ENCODE results near the gene BRMS1L. TPM values are rescaled to one million over a fixed set of nuclear protein-coding genes. Genes with fewer than 3 reads are reported as not detected.
"Not testable (repeated sequence)": the region's sequence is repeated elsewhere in the genome, so short reads cannot be mapped to it uniquely, and the experiment has no call there.

The BRMS1L gene
- total RNA-seq, 2 donors from 2014 or later, result 5.5 to 10.2 TPM

GRCh38 chr14:35826952-35827416 lies 846 bp downstream of the BRMS1L start:
- peaks cover 0 to 10% of the 10 kb centered on the region in 2 donors for H3K4me1 ChIP-seq
- no peak for TF ChIP-seq CTCF (IDR thresholded peaks at IDR 0.05)
- no peaks in the 10 kb centered on the region for H3K27me3 ChIP-seq
- H3K4me3 ChIP-seq, result peak overlapping the region; percentile 59 to 74
- H3K36me3 ChIP-seq, result peaks cover 5% of the 10 kb centered on the region
- peak overlapping the region; percentile 93 to 98 for H3K27ac ChIP-seq
- no peaks in the 10 kb centered on the region for H3K9me3 ChIP-seq
- no peak for DNase-seq (ENCODE audit: low spot score)

GRCh38 chr14:35827678-35828472 lies 1.7 kb downstream of the BRMS1L start:
- DNase-seq (ENCODE audit: low spot score), result no peak
- Histone ChIP-seq H3K27ac (no peak overlapping the region), H3K27me3 (no peaks in the 10 kb centered on the region), H3K9me3 (no peaks in the 10 kb centered on the region), H3K36me3 (peaks cover 5% of the 10 kb centered on the region), H3K4me3 (no peak overlapping the region), H3K4me1 (peaks cover 0 to 10% of the 10 kb centered on the region in 2 donors)
- TF ChIP-seq CTCF (IDR thresholded peaks at IDR 0.05), result no peak

GRCh38 chr14:35829449-35829848 lies 3.3 kb downstream of the BRMS1L start:
- Histone ChIP-seq H3K4me3 (no peak overlapping the region), H3K9me3 (no peaks in the 10 kb centered on the region), H3K27me3 (no peaks in the 10 kb centered on the region), H3K4me1 (peaks cover 0 to 10% of the 10 kb centered on the region in 2 donors), H3K36me3 (peaks cover 5% of the 10 kb centered on the region), H3K27ac (no peak overlapping the region)
- DNase-seq (ENCODE audit: low spot score), result no peak
- TF ChIP-seq CTCF (IDR thresholded peaks at IDR 0.05), result no peak

- no peak for TF ChIP-seq CTCF (IDR thresholded peaks at IDR 0.05)
- H3K27ac ChIP-seq, result no peak overlapping the region
- DNase-seq (ENCODE audit: low spot score), result no peak
Measured at GRCh38 chr14:35835208-35835982, 9.3 kb downstream of the BRMS1L start.

GRCh38 chr14:35841704-35842103 lies 15.6 kb downstream of the BRMS1L start:
- not testable (repeated sequence) for H3K27me3 ChIP-seq; DNase-seq (ENCODE audit: low spot score); H3K4me1 ChIP-seq; H3K4me3 ChIP-seq; H3K27ac ChIP-seq
- H3K9me3 ChIP-seq, result peaks cover 0 to 17% of the 10 kb centered on the region in 2 donors
- H3K36me3 ChIP-seq, result peaks cover 45% of the 10 kb centered on the region

More at GRCh38 chr14:35835208-35835982, 9.3 kb downstream of the BRMS1L start:
- no peaks in the 10 kb centered on the region for H3K27me3 ChIP-seq
- peaks cover 0 to 3% of the 10 kb centered on the region in 2 donors for H3K9me3 ChIP-seq
- H3K36me3 ChIP-seq, result peaks cover 18% of the 10 kb centered on the region
- H3K4me1 ChIP-seq, result peaks cover 0 to 6% of the 10 kb centered on the region in 2 donors
- H3K4me3 ChIP-seq, result no peak overlapping the region

- not testable (repeated sequence) for H3K4me1 ChIP-seq; H3K4me3 ChIP-seq; H3K27ac ChIP-seq; H3K27me3 ChIP-seq; DNase-seq (ENCODE audit: low spot score)
- Histone ChIP-seq H3K36me3 (peaks cover 42% of the 10 kb centered on the region), H3K9me3 (peaks cover 0 to 17% of the 10 kb centered on the region in 2 donors)
Measured at GRCh38 chr14:35842245-35842644, 16.1 kb downstream of the BRMS1L start.

Data from right atrium auricular region (tissue), 2 donors.